CD14-positive monocyte (primary cell): ENCODE results near the gene MACROD1. TPM values are rescaled to one million over a fixed set of nuclear protein-coding genes. Genes with fewer than 3 reads are reported as not detected.
A peak's percentile ranks its signal among the peaks of the same experiment; 100 is the strongest.

Experiments used
- DNase-seq, 3 donors: peaks; one replicate each; pipeline ENCODE4 v3.0.0-alpha.2; 2011 to 2022
- H2AFZ ChIP-seq: 2 replicates; pipeline ENCODE4 v1.6.0; 2012; ENCODE audit warnings: mild to moderate bottlenecking, low read depth, low read length, inconsistent platforms; ENCODE audit not compliant: insufficient read depth, poor library complexity, severe bottlenecking
- H3K27ac ChIP-seq, 2 donors: 1 replicate in 1 of 2; 2 replicates in 1 of 2; pipeline ENCODE4 v1.5.1; 2012 to 2013; ENCODE audit warnings: low read length in 2 of 2, control low read depth in 1 of 2, inconsistent platforms in 1 of 2, low read depth in 1 of 2, mild to moderate bottlenecking in 1 of 2
- H3K27me3 ChIP-seq, 2 donors: one replicate each; pipeline versions ENCODE4 v1.6.0 to v1.6.1; 2011 to 2013; ENCODE audit warnings: low read length in 2 of 2; ENCODE audit not compliant: control insufficient read depth in 2 of 2, insufficient read depth in 2 of 2
- H3K36me3 ChIP-seq, 2 donors: replicated peaks in 1 of 2; 1 replicate in 1 of 2; 2 replicates in 1 of 2; pipeline versions ENCODE4 v1.5.1 to v1.6.1; 2012 to 2013; ENCODE audit warnings: low read length in 2 of 2, control low read depth in 1 of 2, inconsistent platforms in 1 of 2, mild to moderate bottlenecking in 1 of 2; ENCODE audit not compliant: insufficient read depth in 2 of 2, control insufficient read depth in 1 of 2
- H3K4me1 ChIP-seq, 2 donors: 1 replicate in 1 of 2; 2 replicates in 1 of 2; pipeline versions ENCODE4 v1.5.1 to v1.6.1; 2012 to 2013; ENCODE audit warnings: low read length in 2 of 2, control low read depth in 1 of 2, inconsistent platforms in 1 of 2, mild to moderate bottlenecking in 1 of 2, moderate library complexity in 1 of 2; ENCODE audit not compliant: insufficient read depth in 2 of 2, control insufficient read depth in 1 of 2
- H3K4me2 ChIP-seq: replicated peaks from 2 replicates; pipeline ENCODE3; 2012; ENCODE audit warnings: low read length, moderate library complexity, mild to moderate bottlenecking; ENCODE audit not compliant: poor library complexity, severe bottlenecking; ENCODE audit errors: extremely low read depth
- H3K4me3 ChIP-seq, 3 experiments: fragments of 200-600 bp in 1 of 3; sonication (generic) in 1 of 3; replicated peaks in 1 of 3; 1 replicate in 2 of 3; 2 replicates in 1 of 3; pipeline ENCODE4 v1.5.1; 2011 to 2013; ENCODE audit warnings: low read length in 3 of 3, mild to moderate bottlenecking in 3 of 3, control low read depth in 2 of 3, low read depth in 2 of 3, inconsistent platforms in 1 of 3, moderate library complexity in 1 of 3
- H3K79me2 ChIP-seq: 2 replicates; pipeline ENCODE4 v1.6.0; 2012; ENCODE audit warnings: mild to moderate bottlenecking, control low read depth, inconsistent platforms, low read length, moderate library complexity; ENCODE audit not compliant: insufficient read depth
- H3K9ac ChIP-seq: 2 replicates; pipeline ENCODE4 v1.6.0; 2017; ENCODE audit warnings: low read length, mild to moderate bottlenecking; ENCODE audit not compliant: insufficient read depth, poor library complexity, severe bottlenecking
- H3K9me3 ChIP-seq, 2 donors: replicated peaks in 1 of 2; 1 replicate in 1 of 2; 2 replicates in 1 of 2; pipeline versions ENCODE4 v1.5.1 to v1.6.1; 2012 to 2013; ENCODE audit warnings: low read length in 2 of 2, control low read depth in 1 of 2; ENCODE audit not compliant: control insufficient read depth in 1 of 2, insufficient read depth in 1 of 2
- H4K20me1 ChIP-seq: 2 replicates; pipeline ENCODE4 v1.6.0; 2012; ENCODE audit warnings: mild to moderate bottlenecking, low read length, control low read depth, moderate library complexity; ENCODE audit not compliant: insufficient read depth
- H3K27ac Mint-ChIP-seq, 7 donors: one replicate each; pipeline ENCODE4 v1.8.0; 2020; ENCODE audit warnings: mild to moderate bottlenecking in 7 of 7, mixed read lengths in 7 of 7, moderate library complexity in 6 of 7, inconsistent platforms in 2 of 7
- H3K27me3 Mint-ChIP-seq, 3 donors: one replicate each; pipeline ENCODE4 v1.8.0; 2021 to 2022; ENCODE audit warnings: low read depth in 3 of 3, mild to moderate bottlenecking in 3 of 3, mixed read lengths in 3 of 3, moderate library complexity in 3 of 3, inconsistent platforms in 1 of 3
- H3K36me3 Mint-ChIP-seq, 2 donors: one replicate each; pipeline ENCODE4 v1.8.0; 2020; ENCODE audit warnings: mixed read lengths in 2 of 2, inconsistent platforms in 1 of 2, mild to moderate bottlenecking in 1 of 2
- H3K4me1 Mint-ChIP-seq: one replicate; pipeline ENCODE4 v1.8.0; 2020; ENCODE audit warnings: mild to moderate bottlenecking, mixed read lengths
- H3K4me3 Mint-ChIP-seq, 2 donors: one replicate each; pipeline ENCODE4 v1.8.0; 2020; ENCODE audit warnings: mild to moderate bottlenecking in 2 of 2, mixed read lengths in 2 of 2, moderate library complexity in 1 of 2
- H3K9me3 Mint-ChIP-seq, 7 donors: one replicate each; pipeline ENCODE4 v1.8.0; 2020 to 2022; ENCODE audit warnings: mixed read lengths in 7 of 7, mild to moderate bottlenecking in 6 of 7, moderate library complexity in 6 of 7, inconsistent platforms in 2 of 7
- WGBS: methylation state at CpG from one replicate; pipeline ENCODE4 v1.1.5; 2013; ENCODE audit warnings: missing lambda C conversion rate; ENCODE audit not compliant: insufficient coverage; 5-methylcytosine and 5-hydroxymethylcytosine counted together
- intact Hi-C, 2 donors: fragments of 100-400 bp; cut with micrococcal nuclease; formaldehyde crosslinking; loops; one replicate each; pipeline versions ENCODE4 v1.15.0 to v1.15.1; 2023
- polyA minus RNA-seq: library from RNA; depleted of rRNA, polyadenylated mRNA; stranded (reverse); fragments of >200 nt; gene quantifications from 2 replicates; pipeline ENCODE4 v1.2.3, GENCODE V29; 2012
- polyA plus RNA-seq, 3 donors: library from polyadenylated mRNA; depleted of rRNA in 1 of 3; unstranded in 2 of 3; stranded (reverse) in 1 of 3; fragments of 300-500 nt in 2 of 3; fragments of >200 nt in 1 of 3; fragmentation: Illumina TruSeq in 2 of 3; gene quantifications; 1 replicate in 2 of 3; 2 replicates in 1 of 3; pipeline ENCODE4 v1.2.3, GENCODE V29; 2012 to 2021
- total RNA-seq, 12 experiments: library from RNA in 1 of 12; stranded (reverse) in 1 of 12; fragments of 120-200 nt in 1 of 12; gene quantifications; one replicate each; pipeline ENCODE4 v1.2.4 and lab custom pipeline; 2013 to 2026; ENCODE audit warnings: mixed read lengths in 6 of 12, inconsistent platforms in 1 of 12
- TF ChIP-seq, protein P1 (sequence below): fragments of 200-600 bp; IDR thresholded peaks from one replicate; pipeline ENCODE4 v1.8.0; 2022; ENCODE audit warnings: antibody characterized with exemption, mild to moderate bottlenecking

Gene MACROD1, protein sequence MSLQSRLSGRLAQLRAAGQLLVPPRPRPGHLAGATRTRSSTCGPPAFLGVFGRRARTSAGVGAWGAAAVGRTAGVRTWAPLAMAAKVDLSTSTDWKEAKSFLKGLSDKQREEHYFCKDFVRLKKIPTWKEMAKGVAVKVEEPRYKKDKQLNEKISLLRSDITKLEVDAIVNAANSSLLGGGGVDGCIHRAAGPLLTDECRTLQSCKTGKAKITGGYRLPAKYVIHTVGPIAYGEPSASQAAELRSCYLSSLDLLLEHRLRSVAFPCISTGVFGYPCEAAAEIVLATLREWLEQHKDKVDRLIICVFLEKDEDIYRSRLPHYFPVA
- 3.0 TPM for total RNA-seq (2013)
- polyA plus RNA-seq (1 to 10 TPM; 1.5 to 2.4 (median 2.2) TPM), polyA minus RNA-seq (0.69 and 2.2 TPM in 2 replicates), total RNA-seq (lab: John Stamatoyannopoulos, UW) (0 to 1.5 (median 0.74) reads per million in 11 experiments)

DNA sequence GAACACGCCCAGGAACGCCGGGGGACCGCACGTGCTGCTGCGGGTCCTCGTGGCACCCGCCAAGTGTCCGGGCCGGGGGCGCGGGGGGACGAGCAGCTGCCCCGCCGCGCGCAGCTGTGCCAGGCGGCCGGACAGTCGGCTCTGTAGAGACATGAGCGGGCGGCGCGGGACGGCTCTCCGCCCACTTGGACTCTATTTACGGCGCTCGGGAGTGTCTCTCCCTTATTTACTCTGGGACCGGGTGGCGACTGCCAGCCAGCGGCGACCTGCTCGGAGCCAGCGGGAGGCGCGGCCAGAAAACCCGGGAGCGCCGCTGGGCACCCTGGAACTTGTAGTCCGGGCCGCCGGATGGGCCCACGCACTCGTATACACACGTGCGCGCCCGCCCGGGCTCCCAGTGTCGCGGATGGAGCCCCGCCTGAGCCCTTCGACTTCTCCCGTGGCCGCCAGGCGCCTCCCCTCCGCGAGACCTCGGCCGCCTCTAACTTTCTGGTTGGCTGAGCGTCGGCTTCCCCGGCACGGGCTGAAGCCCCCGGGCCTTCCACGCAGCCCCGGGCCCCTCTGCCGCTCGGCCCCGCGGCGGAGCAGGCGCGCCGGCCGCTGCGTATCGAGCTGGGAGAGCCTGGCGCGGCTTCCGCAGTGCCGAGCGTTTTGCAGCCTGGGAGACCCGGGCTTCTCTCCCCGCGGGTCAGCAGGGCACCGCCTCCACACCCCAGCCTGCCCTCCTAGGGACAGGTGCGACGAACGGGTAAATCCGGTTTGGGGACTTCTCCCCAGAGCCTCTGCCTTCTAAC lies at the start of gene MACROD1:
Gene MACROD1 (minus strand): TSS at position 272 of the 794 bp plus-strand sequence. CDS start 119 bp downstream, at position 153.
- Histone ChIP-seq H3K9ac (peak within 1 kb of the TSS; percentile 62), H3K4me3 (peak within 1 kb of the TSS; percentile 52 to 80 (median 73)), H3K27ac (no peak within 1 kb of the TSS), H3K9me3 (no peaks in the 10 kb centered on the region), H3K79me2 (no peaks in the 10 kb centered on the region), H3K27me3 (no peaks in the 10 kb centered on the region), H4K20me1 (no peaks in the 10 kb centered on the region), H3K4me2 (peak within 1 kb of the TSS; percentile 87), H2AFZ (peak within 1 kb of the TSS; percentile 95), H3K36me3 (no peaks in the 10 kb centered on the region), H3K4me1 (peaks cover 13 to 22% of the 10 kb centered on the region in 2 donors)
- DNase-seq, result peak; percentile 49 to 57 (median 56)
- H3K27ac Mint-ChIP-seq, result peak within 1 kb of the TSS in 1 of 7 donors; percentile 19
- WGBS, result under 1% methylated on average over 91 of the region's 92 CpGs
- H3K4me3 Mint-ChIP-seq, result peak within 1 kb of the TSS; percentile 86 to 93
- intact Hi-C loops, result no loop called here
- H3K36me3 Mint-ChIP-seq, result peaks cover 0 to 1% of the 10 kb centered on the region in 2 donors
- H3K9me3 Mint-ChIP-seq, result peaks cover 0 to under 1% (median 0%) of the 10 kb centered on the region in 7 donors
- H3K27me3 Mint-ChIP-seq, result peaks cover 4 to 12% (median 11%) of the 10 kb centered on the region in 3 donors
- TF ChIP-seq, protein P1, sequence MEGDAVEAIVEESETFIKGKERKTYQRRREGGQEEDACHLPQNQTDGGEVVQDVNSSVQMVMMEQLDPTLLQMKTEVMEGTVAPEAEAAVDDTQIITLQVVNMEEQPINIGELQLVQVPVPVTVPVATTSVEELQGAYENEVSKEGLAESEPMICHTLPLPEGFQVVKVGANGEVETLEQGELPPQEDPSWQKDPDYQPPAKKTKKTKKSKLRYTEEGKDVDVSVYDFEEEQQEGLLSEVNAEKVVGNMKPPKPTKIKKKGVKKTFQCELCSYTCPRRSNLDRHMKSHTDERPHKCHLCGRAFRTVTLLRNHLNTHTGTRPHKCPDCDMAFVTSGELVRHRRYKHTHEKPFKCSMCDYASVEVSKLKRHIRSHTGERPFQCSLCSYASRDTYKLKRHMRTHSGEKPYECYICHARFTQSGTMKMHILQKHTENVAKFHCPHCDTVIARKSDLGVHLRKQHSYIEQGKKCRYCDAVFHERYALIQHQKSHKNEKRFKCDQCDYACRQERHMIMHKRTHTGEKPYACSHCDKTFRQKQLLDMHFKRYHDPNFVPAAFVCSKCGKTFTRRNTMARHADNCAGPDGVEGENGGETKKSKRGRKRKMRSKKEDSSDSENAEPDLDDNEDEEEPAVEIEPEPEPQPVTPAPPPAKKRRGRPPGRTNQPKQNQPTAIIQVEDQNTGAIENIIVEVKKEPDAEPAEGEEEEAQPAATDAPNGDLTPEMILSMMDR, result no peak
- H3K4me1 Mint-ChIP-seq, result peaks cover 13% of the 10 kb centered on the region

DNA sequence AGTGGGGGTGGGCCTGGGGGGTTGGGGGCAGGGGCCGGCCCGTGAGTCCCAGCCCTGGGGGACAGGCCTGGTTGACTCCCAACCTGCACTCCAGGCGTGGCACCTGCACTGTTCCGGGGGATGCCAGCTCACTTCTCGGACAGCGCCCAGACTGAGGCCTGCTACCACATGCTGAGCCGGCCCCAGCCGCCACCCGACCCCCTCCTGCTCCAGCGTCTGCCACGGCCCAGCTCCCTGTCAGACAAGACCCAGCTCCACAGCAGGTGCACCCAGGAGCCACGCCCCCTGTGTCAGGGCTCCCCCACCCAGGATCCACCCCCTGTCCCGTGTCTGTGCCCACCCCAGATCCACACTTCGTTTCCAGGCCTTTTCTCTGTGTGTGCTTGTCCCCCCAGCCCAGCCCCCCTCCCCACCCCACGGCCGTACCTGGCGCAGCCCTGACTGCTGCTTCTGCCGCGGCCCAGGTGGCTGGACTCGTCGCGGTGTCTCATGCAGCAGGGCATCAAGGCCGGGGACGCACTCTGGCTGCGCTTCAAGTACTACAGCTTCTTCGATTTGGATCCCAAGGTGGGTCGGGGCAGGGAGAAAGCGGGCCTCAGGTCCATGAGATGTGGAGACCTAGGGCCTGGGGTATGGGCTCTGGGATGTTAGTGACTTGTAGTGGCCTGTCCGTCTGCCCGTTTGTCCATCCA lies 45.4 kb upstream of the MACROD1 start:
- H3K27ac Mint-ChIP-seq, result peak overlapping the region in 4 of 7 donors; percentile 57 to 74 (median 71)
- Histone ChIP-seq H3K36me3 (peaks cover 69 to 74% of the 10 kb centered on the region in 2 donors), H3K79me2 (peaks cover 83% of the 10 kb centered on the region), H2AFZ (no peak overlapping the region), H3K4me1 (peaks cover 20 to 29% of the 10 kb centered on the region in 2 donors), H3K9ac (no peak overlapping the region), H3K27ac (peak overlapping the region in 1 of 2 donors; percentile 26), H3K9me3 (no peaks in the 10 kb centered on the region), H3K4me2 (no peak overlapping the region), H3K27me3 (no peaks in the 10 kb centered on the region), H3K4me3 (no peak overlapping the region), H4K20me1 (peaks cover 91% of the 10 kb centered on the region)
- H3K9me3 Mint-ChIP-seq, result peaks cover 0 to under 1% (median 0%) of the 10 kb centered on the region in 7 donors
- H3K27me3 Mint-ChIP-seq, result peaks cover 0 to 2% (median 0%) of the 10 kb centered on the region in 3 donors
- intact Hi-C loops, result no loop called here
- H3K36me3 Mint-ChIP-seq, result peaks cover 65 to 74% of the 10 kb centered on the region in 2 donors
- TF ChIP-seq, protein P1, result no peak
- H3K4me1 Mint-ChIP-seq, result peaks cover 28% of the 10 kb centered on the region
- H3K4me3 Mint-ChIP-seq, result no peak overlapping the region
- peak in 1 of 3 donors; percentile 3 for DNase-seq
- 93% methylated on average over 21 of the region's 30 CpGs for WGBS
